ENCODE data around the gene EMP2.

- TF ChIP-seq CTCF (IDR thresholded peaks at IDR 0.05; ENCODE audit: low read length) = no peak
- no peak for TF ChIP-seq EZH2 (IDR thresholded peaks at IDR 0.05; ENCODE audit: borderline replicate concordance, low read length)
These were observed 1.1 kb upstream of the EMP2 start for GRCh38 chr16:10581507-10581906.

Measured in OCI-LY1 (cell line).